ENCODE results near the gene RASD1.

GRCh38 chr17:17479209-17479608, 17.0 kb downstream of the RASD1 start:
- no peak for TF ChIP-seq CTCF (IDR thresholded peaks at IDR 0.05)
- no peak for TF ChIP-seq POLR2A (IDR thresholded peaks at IDR 0.05)
